Measurements from ENCODE around the gene ITGA1.

DNA sequence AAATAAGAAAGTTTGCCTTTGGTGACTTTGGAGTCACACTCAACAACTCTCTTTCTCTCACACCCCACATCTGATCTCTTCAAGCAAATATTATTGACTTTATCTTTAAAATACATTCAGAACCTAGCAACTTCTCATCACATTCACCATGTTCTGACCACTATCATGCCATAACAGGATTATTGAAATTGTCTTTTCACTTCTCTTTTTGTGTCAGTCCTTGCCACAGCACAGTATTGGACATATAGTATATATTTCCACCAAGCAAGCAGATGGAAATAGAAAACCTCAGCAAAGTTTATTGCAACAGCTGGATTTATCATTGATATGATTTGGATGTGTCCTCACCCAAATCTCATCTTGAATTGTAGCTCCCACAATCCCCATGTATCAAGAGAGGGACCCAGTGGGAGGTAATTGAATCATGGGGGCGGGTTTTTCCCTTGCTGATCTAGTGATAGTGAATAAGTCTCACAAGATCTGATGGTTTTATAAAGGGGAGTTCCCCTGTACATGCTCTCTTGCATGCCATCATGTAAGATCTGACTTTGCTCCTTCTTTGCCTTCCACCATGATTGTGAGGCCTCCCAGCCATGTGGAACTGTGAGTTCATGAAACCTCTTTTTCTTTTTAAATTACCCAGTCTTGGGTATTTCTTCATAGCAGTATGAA is 26.9 kb upstream of the ITGA1 start:
- TF ChIP-seq, protein P1, sequence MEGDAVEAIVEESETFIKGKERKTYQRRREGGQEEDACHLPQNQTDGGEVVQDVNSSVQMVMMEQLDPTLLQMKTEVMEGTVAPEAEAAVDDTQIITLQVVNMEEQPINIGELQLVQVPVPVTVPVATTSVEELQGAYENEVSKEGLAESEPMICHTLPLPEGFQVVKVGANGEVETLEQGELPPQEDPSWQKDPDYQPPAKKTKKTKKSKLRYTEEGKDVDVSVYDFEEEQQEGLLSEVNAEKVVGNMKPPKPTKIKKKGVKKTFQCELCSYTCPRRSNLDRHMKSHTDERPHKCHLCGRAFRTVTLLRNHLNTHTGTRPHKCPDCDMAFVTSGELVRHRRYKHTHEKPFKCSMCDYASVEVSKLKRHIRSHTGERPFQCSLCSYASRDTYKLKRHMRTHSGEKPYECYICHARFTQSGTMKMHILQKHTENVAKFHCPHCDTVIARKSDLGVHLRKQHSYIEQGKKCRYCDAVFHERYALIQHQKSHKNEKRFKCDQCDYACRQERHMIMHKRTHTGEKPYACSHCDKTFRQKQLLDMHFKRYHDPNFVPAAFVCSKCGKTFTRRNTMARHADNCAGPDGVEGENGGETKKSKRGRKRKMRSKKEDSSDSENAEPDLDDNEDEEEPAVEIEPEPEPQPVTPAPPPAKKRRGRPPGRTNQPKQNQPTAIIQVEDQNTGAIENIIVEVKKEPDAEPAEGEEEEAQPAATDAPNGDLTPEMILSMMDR (conservative IDR thresholded peaks at IDR 0.05; ENCODE audit: low read length) = no peak
- no peak for TF ChIP-seq EZH2phosphoT487 (IDR thresholded peaks at IDR 0.05; ENCODE audit: borderline replicate concordance, low read depth, low read length)

Measured in OCI-LY7 (cell line).